K562 (cell line): ENCODE results near the gene ATP5F1D. TPM values are rescaled to one million over a fixed set of nuclear protein-coding genes. Genes with fewer than 3 reads are reported as not detected.

Source experiments
- ATAC-seq: fragments of 200-7000 bp; cut with Tn5 transposase; 3 replicates; pipeline ENCODE4 v1.9.1; 2020; ENCODE audit warnings: moderate library complexity
- BruUV-seq: library from RNA; stranded (reverse); fragments of 400-500 nt; replicated peaks from 2 replicates; lab custom pipeline; 2021; lab: Mats Ljungman, UMichigan
- CTCF ChIA-PET: fragments of 300-600 bp; formaldehyde crosslinking; extraction: SDS; loops from one replicate; lab custom pipeline; 2021; ENCODE audit warnings: low intra/inter-chr PET ratio; lab: Yijun Ruan, JAX
- POLR2A ChIA-PET: fragments of 300-600, 350-650 bp; sonication (Branson Sonifier 250); formaldehyde crosslinking; extraction: SDS; loops from one replicate; lab custom pipeline; 2021; ENCODE audit warnings: antibody characterized with exemption, inconsistent platforms; lab: Yijun Ruan, JAX
- DNase-seq, 4 experiments: peaks; one replicate each; pipeline versions ENCODE4 v3.0.0 to v3.0.0-alpha.2; 2011 to 2018; ENCODE audit warnings: low spot score in 3 of 4, mixed read lengths in 3 of 4; ENCODE audit errors: extremely low read depth in 1 of 4
- FAIRE-seq: peaks from 2 replicates; lab custom pipeline; 2011; peaks lifted over from hg19 to GRCh38; lab: Jason Lieb, UNC
- H2AFZ ChIP-seq: 2 replicates; pipeline ENCODE4 v1.6.0; 2011; ENCODE audit warnings: low read depth, low read length, control low read depth, inconsistent platforms
- H3K27ac ChIP-seq: fragments of 200-600 bp; 3 replicates; pipeline ENCODE4 v1.8.0; 2011; ENCODE audit warnings: low read depth, mild to moderate bottlenecking, control low read depth, inconsistent platforms, low read length, moderate library complexity, mixed read lengths; ENCODE audit errors: extremely low read depth
- H3K27me3 ChIP-seq, 2 experiments: fragments of 300-600 bp in 1 of 2; 2 replicates in 1 of 2; 3 replicates in 1 of 2; pipeline versions ENCODE4 v1.6.0 to v1.8.0; 2011; ENCODE audit warnings: inconsistent platforms in 2 of 2, low read length in 2 of 2, mild to moderate bottlenecking in 1 of 2, mixed read lengths in 1 of 2, moderate library complexity in 1 of 2; ENCODE audit not compliant: control insufficient read depth in 2 of 2, insufficient read depth in 2 of 2
- H3K36me3 ChIP-seq: fragments of 300-600 bp; 3 replicates; pipeline ENCODE4 v1.8.0; 2011; ENCODE audit warnings: mild to moderate bottlenecking, low read length, inconsistent platforms; ENCODE audit not compliant: control insufficient read depth, insufficient read depth
- H3K4me1 ChIP-seq, 2 experiments: fragments of 200-600 bp in 1 of 2; replicated peaks in 1 of 2; 2 replicates in 1 of 2; 3 replicates in 1 of 2; pipeline versions ENCODE4 v1.5.1 to v1.8.0; 2011; ENCODE audit warnings: inconsistent platforms in 2 of 2, low read length in 2 of 2, mild to moderate bottlenecking in 1 of 2, mixed read lengths in 1 of 2, moderate library complexity in 1 of 2; ENCODE audit not compliant: control insufficient read depth in 2 of 2, insufficient read depth in 2 of 2
- H3K4me2 ChIP-seq: 2 replicates; pipeline ENCODE4 v1.6.1; 2011; ENCODE audit warnings: low read length, control low read depth, inconsistent platforms, mixed read lengths; ENCODE audit not compliant: insufficient read depth
- H3K4me3 ChIP-seq: fragments of 200-600 bp; sonication (generic), shearing (Covaris generic); 2 replicates; pipeline ENCODE4 v1.5.1; 2016; ENCODE audit warnings: control low read depth, inconsistent platforms
- H3K79me2 ChIP-seq: fragments of 200-600 bp; 3 replicates; pipeline ENCODE4 v1.8.0; 2011; ENCODE audit warnings: low read length, inconsistent platforms; ENCODE audit not compliant: control insufficient read depth, insufficient read depth
- H3K9ac ChIP-seq, 2 experiments: 2 replicates each; pipeline versions ENCODE4 v1.6.0 to v1.6.1; 2011; ENCODE audit warnings: low read depth in 2 of 2, low read length in 2 of 2, control low read depth in 1 of 2, inconsistent platforms in 1 of 2, mild to moderate bottlenecking in 1 of 2, mixed read lengths in 1 of 2; ENCODE audit not compliant: insufficient read depth in 1 of 2
- H3K9me1 ChIP-seq: one replicate; pipeline ENCODE4 v1.6.0; 2011; ENCODE audit warnings: inconsistent platforms, mild to moderate bottlenecking, low read length, moderate library complexity; ENCODE audit not compliant: control insufficient read depth, insufficient read depth
- H3K9me3 ChIP-seq: replicated peaks from 2 replicates; pipeline ENCODE4 v1.5.1; 2011; ENCODE audit warnings: low read depth, low read length, inconsistent platforms; ENCODE audit not compliant: control insufficient read depth, insufficient read depth
- H4K20me1 ChIP-seq: replicated peaks from 2 replicates; pipeline ENCODE4 v1.6.1; 2011; ENCODE audit warnings: low read length, inconsistent platforms, mixed read lengths; ENCODE audit not compliant: control insufficient read depth, insufficient read depth
- CBFB ChIP-seq: sonication (generic); formaldehyde crosslinking; IDR thresholded peaks from 2 replicates; pipeline ENCODE4 v1.4.0; 2020; ENCODE audit warnings: mild to moderate bottlenecking, missing genetic modification reagents
- CCAR2 ChIP-seq: fragments of 200-400 bp; formaldehyde crosslinking; IDR thresholded peaks from 2 replicates; pipeline ENCODE4 v1.6.1; 2017; ENCODE audit warnings: mild to moderate bottlenecking, low read depth, low read length
- HNRNPUL1 ChIP-seq: fragments of 200-400 bp; formaldehyde crosslinking; IDR thresholded peaks from 2 replicates; pipeline ENCODE4 v1.6.1; 2017; ENCODE audit warnings: low read length
- ILF3 ChIP-seq: fragments of 450-650 bp; IDR thresholded peaks from 2 replicates; pipeline ENCODE4 v1.6.1; 2018; ENCODE audit warnings: antibody characterized with exemption, mild to moderate bottlenecking, moderate library complexity, borderline replicate concordance
- PCBP1 ChIP-seq: fragments of 200-400 bp; formaldehyde crosslinking; IDR thresholded peaks from 2 replicates; pipeline ENCODE4 v1.6.1; 2018; ENCODE audit warnings: mild to moderate bottlenecking, low read depth, low read length; ENCODE audit not compliant: poor library complexity, severe bottlenecking
- PHF21A ChIP-seq: fragments of 450-650 bp; IDR thresholded peaks from 2 replicates; pipeline ENCODE4 v1.6.1; 2017; ENCODE audit warnings: low read depth, borderline replicate concordance
- POLR2B ChIP-seq: fragments of 450-650 bp; IDR thresholded peaks from 2 replicates; pipeline ENCODE4 v1.6.1; 2018; ENCODE audit warnings: low read depth; ENCODE audit not compliant: partially characterized antibody
- RBM14 ChIP-seq: fragments of 200-400 bp; formaldehyde crosslinking; IDR thresholded peaks from 2 replicates; pipeline ENCODE4 v1.6.1; 2018; ENCODE audit warnings: low read depth, mild to moderate bottlenecking, low read length, moderate library complexity, borderline replicate concordance; ENCODE audit not compliant: insufficient read depth
- RUNX1 ChIP-seq: sonication (generic); IDR thresholded peaks from 2 replicates; pipeline ENCODE4 v1.6.1; 2016; ENCODE audit warnings: antibody characterized with exemption, low read depth
- ZNF444 ChIP-seq: fragments of 250-450 bp; sonication (Bioruptor Pico); IDR thresholded peaks from 2 replicates; pipeline ENCODE4 v1.4.0; 2020; ENCODE audit warnings: mild to moderate bottlenecking, moderate library complexity
- ZNF766 ChIP-seq: fragments of 200-800 bp; sonication (Bioruptor generic); conservative IDR thresholded peaks from 2 replicates; pipeline ENCODE4 v1.6.1; 2016; ENCODE audit warnings: missing genetic modification characterization, missing compliant biosample characterization
- WGBS: fragments of 100-300 bp; shearing (Covaris generic); methylation state at CpG from one replicate; pipeline ENCODE4 v1.1.6; 2016; ENCODE audit warnings: low coverage, mixed read lengths; ENCODE audit not compliant: insufficient coverage; ENCODE audit errors: missing lambda C conversion rate; 5-methylcytosine and 5-hydroxymethylcytosine counted together
- in situ Hi-C: fragments of 300-500 bp; cut with MboI; formaldehyde crosslinking; loops from 4 replicates; pipeline ENCODE4 v1.15.0; 2018; ENCODE audit warnings: inconsistent platforms, mixed read lengths
- intact Hi-C: fragments of 100-400 bp; cut with micrococcal nuclease; formaldehyde crosslinking; loops from 2 replicates; pipeline ENCODE4 v1.14.2; 2022
- polyA plus RNA-seq, 8 experiments: library from polyadenylated mRNA; depleted of rRNA in 4 of 8; stranded (reverse) in 5 of 8; unstranded in 3 of 8; fragments of >200 nt; fragmentation: Nextera tagmentation in 2 of 8; fragmentation: Illumina TruSeq in 1 of 8; extraction: Ambion mirVana in 2 of 8; extraction: Trizol in 1 of 8; gene quantifications; 2 replicates each; pipeline versions ENCODE4 v1.2.1 to v1.2.3, GENCODE V29; 2011 to 2014; ENCODE audit warnings: inconsistent platforms in 1 of 8, missing spikeins in 1 of 8
- total RNA-seq, 7 experiments: library from RNA; depleted of rRNA in 6 of 7; stranded (reverse); fragments of >200 nt in 6 of 7; fragmentation: Illumina TruSeq in 2 of 7; extraction: Trizol in 2 of 7; gene quantifications; 2 replicates each; pipeline versions ENCODE4 v1.2.1 to v1.2.3, GENCODE V29; 2011 to 2021; ENCODE audit warnings: low replicate concordance in 1 of 7
- TF ChIP-seq, protein P1 (sequence below): sonication (generic); formaldehyde crosslinking; IDR thresholded peaks from 2 replicates; pipeline ENCODE4 v1.9.0; 2022; ENCODE audit warnings: mild to moderate bottlenecking, missing genetic modification reagents
- TF ChIP-seq, protein P2 (sequence below): IDR thresholded peaks from 3 replicates; pipeline ENCODE4 v1.6.1; 2011; ENCODE audit warnings: borderline replicate concordance, mild to moderate bottlenecking, moderate library complexity; ENCODE audit not compliant: insufficient read length; ENCODE audit errors: extremely low read depth
- TF ChIP-seq, protein P3 (sequence below): fragments of 250-450 bp; sonication (Bioruptor Pico); IDR thresholded peaks from 2 replicates; pipeline ENCODE4 v1.4.0; 2020; ENCODE audit warnings: mild to moderate bottlenecking, moderate library complexity

The ATP5F1D gene
- total and polyA plus RNA-seq, 9 of the 15 experiments (the other 6 are each of a cell fraction or from before 2014, with no cell fraction given) = 3.9 to 409 (median 36.8) TPM

DNA sequence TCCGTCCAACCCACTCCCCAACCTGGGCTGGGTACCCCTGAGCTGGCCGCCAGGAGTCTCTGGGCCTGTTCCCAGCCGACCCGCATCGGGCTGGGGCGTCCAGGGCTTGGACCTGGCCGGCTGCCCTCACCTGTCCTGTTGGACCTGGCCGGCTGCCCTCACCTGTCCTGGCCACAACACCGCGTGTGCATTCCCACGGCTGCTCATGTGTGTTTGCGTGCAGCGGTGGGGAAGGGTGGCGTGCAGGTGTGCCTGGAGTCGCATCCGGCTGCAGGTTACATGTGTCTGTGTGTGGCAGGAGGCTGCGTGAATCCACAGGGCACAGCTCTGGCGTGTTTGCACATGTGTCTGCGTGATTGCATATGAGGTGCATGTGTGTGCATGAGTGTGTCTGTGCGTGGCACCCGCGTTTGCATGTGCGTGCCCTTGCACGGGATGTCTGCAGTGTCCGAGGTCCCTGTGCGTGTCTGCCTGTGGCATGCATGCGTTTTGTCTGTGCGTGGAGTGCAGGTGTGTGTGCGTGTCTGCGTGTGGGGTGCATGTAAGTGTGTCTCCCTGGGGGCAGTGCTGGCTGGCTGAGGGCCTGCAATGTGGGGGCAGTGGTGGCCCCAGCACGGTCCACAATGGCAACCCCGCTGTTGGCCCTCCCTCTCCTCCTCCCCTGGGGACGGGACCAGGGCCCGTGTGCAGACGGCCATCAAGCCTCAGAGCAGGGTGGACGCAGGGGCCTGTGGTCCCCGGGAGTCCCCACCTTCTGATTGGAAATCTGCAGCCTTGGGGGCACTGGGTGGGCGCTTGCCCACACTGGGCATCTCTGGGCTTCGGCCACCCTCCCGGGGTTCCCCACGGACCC is 47.5 kb downstream of the ATP5F1D start:
- no peak for FAIRE-seq
- no peak overlapping the region for H3K27ac ChIP-seq
- H2AFZ ChIP-seq = no peak overlapping the region
- DNase-seq = no peak
- no TSS peak for BruUV-seq
- peaks cover 37 to 85% of the 10 kb centered on the region in 2 experiments; a peak in 4 of 5 replicates for H3K27me3 ChIP-seq
- no peak overlapping the region for H3K4me3 ChIP-seq
- peaks cover 0 to 93% of the 10 kb centered on the region in 2 experiments; a peak in 2 of 5 replicates for H3K4me1 ChIP-seq
- in situ Hi-C loops (no loop called here), intact Hi-C loops (no loop called here)
- H3K4me2 ChIP-seq = no peak overlapping the region
- H3K79me2 ChIP-seq = no peaks in the 10 kb centered on the region
- CTCF ChIA-PET = no interaction called here
- H3K9me1 ChIP-seq = no peaks in the 10 kb centered on the region
- 0 out of 4 replicates have a peak overlapping the region, but pooled peaks of 1 of the 2 experiments have one; percentile 8 for H3K9ac ChIP-seq
- peaks cover 14% of the 10 kb centered on the region for H4K20me1 ChIP-seq
- POLR2A ChIA-PET = no interaction called here
- H3K36me3 ChIP-seq = no peaks in the 10 kb centered on the region
- H3K9me3 ChIP-seq = no peaks in the 10 kb centered on the region
- ATAC-seq = peak; percentile 14; the same call in 1 of the 3 replicates
- 37% methylated on average over 26 of the region's 41 CpGs for WGBS
- TF ChIP-seq CCAR2 (no peak), RUNX1 (no peak), CBFB (peak; percentile 80), POLR2B (no peak), ZNF444 (CRISPR knock-in tag) (no peak), PHF21A (no peak), ZNF766 (no peak), HNRNPUL1 (no peak), RBM14 (0 out of 2 replicates have a peak, but pooled peaks have one; percentile 34), PCBP1 (no peak), ILF3 (no peak)
- TF ChIP-seq, protein P1, sequence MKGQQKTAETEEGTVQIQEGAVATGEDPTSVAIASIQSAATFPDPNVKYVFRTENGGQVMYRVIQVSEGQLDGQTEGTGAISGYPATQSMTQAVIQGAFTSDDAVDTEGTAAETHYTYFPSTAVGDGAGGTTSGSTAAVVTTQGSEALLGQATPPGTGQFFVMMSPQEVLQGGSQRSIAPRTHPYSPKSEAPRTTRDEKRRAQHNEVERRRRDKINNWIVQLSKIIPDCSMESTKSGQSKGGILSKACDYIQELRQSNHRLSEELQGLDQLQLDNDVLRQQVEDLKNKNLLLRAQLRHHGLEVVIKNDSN (CRISPR knock-in tag) = peak; percentile 30; the same call in 1 of the 2 replicates
- TF ChIP-seq, protein P2, sequence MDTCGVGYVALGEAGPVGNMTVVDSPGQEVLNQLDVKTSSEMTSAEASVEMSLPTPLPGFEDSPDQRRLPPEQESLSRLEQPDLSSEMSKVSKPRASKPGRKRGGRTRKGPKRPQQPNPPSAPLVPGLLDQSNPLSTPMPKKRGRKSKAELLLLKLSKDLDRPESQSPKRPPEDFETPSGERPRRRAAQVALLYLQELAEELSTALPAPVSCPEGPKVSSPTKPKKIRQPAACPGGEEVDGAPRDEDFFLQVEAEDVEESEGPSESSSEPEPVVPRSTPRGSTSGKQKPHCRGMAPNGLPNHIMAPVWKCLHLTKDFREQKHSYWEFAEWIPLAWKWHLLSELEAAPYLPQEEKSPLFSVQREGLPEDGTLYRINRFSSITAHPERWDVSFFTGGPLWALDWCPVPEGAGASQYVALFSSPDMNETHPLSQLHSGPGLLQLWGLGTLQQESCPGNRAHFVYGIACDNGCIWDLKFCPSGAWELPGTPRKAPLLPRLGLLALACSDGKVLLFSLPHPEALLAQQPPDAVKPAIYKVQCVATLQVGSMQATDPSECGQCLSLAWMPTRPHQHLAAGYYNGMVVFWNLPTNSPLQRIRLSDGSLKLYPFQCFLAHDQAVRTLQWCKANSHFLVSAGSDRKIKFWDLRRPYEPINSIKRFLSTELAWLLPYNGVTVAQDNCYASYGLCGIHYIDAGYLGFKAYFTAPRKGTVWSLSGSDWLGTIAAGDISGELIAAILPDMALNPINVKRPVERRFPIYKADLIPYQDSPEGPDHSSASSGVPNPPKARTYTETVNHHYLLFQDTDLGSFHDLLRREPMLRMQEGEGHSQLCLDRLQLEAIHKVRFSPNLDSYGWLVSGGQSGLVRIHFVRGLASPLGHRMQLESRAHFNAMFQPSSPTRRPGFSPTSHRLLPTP = no peak
- TF ChIP-seq, protein P3, sequence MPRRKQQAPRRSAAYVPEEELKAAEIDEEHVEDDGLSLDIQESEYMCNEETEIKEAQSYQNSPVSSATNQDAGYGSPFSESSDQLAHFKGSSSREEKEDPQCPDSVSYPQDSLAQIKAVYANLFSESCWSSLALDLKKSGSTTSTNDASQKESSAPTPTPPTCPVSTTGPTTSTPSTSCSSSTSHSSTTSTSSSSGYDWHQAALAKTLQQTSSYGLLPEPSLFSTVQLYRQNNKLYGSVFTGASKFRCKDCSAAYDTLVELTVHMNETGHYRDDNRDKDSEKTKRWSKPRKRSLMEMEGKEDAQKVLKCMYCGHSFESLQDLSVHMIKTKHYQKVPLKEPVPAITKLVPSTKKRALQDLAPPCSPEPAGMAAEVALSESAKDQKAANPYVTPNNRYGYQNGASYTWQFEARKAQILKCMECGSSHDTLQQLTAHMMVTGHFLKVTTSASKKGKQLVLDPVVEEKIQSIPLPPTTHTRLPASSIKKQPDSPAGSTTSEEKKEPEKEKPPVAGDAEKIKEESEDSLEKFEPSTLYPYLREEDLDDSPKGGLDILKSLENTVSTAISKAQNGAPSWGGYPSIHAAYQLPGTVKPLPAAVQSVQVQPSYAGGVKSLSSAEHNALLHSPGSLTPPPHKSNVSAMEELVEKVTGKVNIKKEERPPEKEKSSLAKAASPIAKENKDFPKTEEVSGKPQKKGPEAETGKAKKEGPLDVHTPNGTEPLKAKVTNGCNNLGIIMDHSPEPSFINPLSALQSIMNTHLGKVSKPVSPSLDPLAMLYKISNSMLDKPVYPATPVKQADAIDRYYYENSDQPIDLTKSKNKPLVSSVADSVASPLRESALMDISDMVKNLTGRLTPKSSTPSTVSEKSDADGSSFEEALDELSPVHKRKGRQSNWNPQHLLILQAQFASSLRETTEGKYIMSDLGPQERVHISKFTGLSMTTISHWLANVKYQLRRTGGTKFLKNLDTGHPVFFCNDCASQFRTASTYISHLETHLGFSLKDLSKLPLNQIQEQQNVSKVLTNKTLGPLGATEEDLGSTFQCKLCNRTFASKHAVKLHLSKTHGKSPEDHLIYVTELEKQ = no peak
